ENCODE measurements around the gene PXDN. TPM values are rescaled to one million over a fixed set of nuclear protein-coding genes. Genes with fewer than 3 reads are reported as not detected.

Gene PXDN
- total RNA-seq, 1 experiment from 2014 or later: 146 TPM

DNA sequence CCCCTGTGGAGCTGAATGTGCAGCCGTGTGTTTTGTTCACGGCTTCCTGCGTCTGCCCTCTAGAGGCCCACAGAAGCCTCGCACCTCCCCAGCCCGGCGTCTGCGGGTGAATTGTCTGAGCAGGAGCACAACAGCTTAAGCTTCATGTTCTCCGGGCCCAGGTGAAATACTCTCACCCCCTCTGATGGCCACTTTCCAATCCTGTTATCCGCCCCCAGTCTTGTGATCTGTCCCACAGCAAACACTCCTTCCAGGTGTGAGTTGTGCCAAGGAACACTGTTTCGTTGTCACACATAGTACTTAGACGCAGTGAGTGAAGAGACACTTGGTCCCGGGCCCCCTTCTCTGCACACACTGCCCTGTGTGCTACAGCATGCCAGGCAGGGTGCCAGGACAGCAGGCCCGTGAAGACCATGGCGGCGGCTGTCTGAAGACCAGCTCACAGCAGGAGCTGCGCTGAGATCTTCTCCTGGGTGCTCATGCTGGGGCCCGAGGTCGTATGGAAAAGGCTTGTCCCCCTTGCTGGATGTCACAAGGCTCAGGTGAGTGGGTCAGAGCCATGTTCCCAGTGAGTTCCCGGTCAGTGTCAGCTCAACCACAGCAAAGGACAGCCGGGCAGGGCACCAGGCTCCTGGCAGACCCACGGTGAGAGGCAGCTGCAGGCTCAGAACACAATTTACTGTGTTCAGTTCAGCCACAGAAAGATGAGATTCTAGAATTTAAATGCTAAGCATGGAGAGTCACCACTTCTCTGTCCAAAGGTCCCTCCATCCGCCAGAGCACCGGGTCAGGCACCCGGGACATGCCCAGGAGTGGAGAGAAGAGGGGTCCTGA, 6.8 kb upstream of the PXDN start:
- ATAC-seq (peak; percentile 95), DNase-seq (ENCODE audit: low spot score) (peak; percentile 83)
- 0 out of 2 replicates have a peak, but pooled peaks have one; percentile 36 for TF ChIP-seq CBFB (CRISPR knock-in tag; IDR thresholded peaks at IDR 0.05; ENCODE audit: low read depth)
- TF ChIP-seq, protein P1, sequence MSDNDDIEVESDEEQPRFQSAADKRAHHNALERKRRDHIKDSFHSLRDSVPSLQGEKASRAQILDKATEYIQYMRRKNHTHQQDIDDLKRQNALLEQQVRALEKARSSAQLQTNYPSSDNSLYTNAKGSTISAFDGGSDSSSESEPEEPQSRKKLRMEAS (CRISPR knock-in tag; IDR thresholded peaks at IDR 0.05): no peak
- TF ChIP-seq ZNF138 (CRISPR knock-in tag; conservative IDR thresholded peaks at IDR 0.05): 0 out of 2 replicates have a peak, but pooled peaks have one; percentile 44
- TF ChIP-seq, protein P2, sequence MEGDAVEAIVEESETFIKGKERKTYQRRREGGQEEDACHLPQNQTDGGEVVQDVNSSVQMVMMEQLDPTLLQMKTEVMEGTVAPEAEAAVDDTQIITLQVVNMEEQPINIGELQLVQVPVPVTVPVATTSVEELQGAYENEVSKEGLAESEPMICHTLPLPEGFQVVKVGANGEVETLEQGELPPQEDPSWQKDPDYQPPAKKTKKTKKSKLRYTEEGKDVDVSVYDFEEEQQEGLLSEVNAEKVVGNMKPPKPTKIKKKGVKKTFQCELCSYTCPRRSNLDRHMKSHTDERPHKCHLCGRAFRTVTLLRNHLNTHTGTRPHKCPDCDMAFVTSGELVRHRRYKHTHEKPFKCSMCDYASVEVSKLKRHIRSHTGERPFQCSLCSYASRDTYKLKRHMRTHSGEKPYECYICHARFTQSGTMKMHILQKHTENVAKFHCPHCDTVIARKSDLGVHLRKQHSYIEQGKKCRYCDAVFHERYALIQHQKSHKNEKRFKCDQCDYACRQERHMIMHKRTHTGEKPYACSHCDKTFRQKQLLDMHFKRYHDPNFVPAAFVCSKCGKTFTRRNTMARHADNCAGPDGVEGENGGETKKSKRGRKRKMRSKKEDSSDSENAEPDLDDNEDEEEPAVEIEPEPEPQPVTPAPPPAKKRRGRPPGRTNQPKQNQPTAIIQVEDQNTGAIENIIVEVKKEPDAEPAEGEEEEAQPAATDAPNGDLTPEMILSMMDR (IDR thresholded peaks at IDR 0.05): peak; percentile 57
- TF ChIP-seq FOXK1 (CRISPR knock-in tag; IDR thresholded peaks at IDR 0.05): 0 out of 2 replicates have a peak, but pooled peaks have one; percentile 19
- peaks cover 22% of the 10 kb centered on the region for H3K36me3 Mint-ChIP-seq
- no peak overlapping the region for H3K27ac Mint-ChIP-seq
- peaks cover 29% of the 10 kb centered on the region for H3K9me3 Mint-ChIP-seq
- H3K27me3 Mint-ChIP-seq (ENCODE audit: low read depth): peaks cover 43% of the 10 kb centered on the region
- no peak overlapping the region for H3K4me3 Mint-ChIP-seq
- H3K4me1 Mint-ChIP-seq: peaks cover 7% of the 10 kb centered on the region
- ChIA-PET POLR2A (no interaction called here), CTCF (interaction anchor here (0.6 to 2.8 kb wide), 56 partner anchors 10 to 1149 kb away, joined by 3 to 71 read pairs (median 4); no protein-coding TSS in a partner anchor)

DNA sequence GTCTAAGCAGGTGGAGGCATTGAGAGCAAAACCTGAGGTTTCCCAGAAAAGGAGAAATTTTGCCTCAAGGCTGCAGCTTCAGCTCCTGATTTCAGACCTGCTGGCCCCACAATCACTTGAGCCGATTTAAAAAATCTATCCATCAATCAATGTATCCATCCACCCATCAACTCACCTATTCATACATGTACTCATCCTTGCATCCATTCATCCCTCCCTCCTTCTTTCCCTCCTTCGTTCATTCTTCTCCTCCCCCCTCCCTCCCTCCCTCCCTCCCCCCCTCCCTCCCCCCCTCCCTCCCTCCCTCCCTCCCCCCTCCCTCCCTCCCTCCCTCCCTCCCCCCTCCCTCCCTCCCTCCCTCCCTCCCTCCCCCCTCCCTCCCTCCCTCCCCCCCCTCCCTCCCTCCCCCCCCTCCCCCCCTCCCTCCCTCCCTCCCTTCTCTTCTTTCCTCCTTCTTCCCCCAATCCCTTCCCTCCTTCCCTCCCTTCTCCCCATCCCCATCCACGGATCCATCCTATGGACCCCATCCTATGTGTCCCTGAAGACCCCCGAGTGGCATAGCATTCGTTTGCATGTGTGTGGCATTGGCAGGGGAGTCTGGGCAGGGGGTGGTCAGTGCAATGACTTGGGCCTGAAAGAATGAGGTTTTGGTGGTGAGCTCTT, 6.1 kb upstream of the PXDN start:
- Mint-ChIP-seq H3K27me3 (ENCODE audit: low read depth) (peaks cover 47% of the 10 kb centered on the region), H3K27ac (no peak overlapping the region)
- ATAC-seq: no peak

DNA sequence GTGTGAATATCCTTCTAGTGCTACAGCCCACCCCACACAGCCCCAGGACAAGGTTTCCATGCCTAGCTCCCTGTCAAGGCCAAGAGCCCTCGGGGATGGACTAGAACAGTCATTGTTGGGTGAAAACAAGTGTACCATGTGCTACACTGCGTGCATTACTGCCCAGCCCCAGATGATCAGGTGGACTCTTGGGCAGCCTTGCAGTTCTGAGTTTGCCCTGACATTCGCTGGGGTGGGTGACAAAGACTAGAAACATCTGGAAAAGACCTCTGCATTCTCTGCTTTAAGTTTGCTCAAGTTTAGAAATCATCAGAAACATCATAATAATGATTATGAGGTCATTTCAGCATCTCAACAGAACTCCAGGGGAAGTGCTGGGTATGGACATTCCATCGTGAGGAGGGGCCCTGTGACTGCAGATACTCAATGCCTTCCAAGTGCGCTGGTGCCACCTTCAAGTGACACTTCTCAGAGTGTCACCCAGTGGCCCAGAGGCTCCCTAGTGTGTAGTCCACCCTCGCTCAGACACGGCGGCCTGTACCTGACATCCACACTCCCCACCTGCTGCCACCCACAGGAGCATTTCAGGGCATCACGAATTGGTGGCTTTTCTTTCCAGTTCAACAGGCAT, 5.3 kb upstream of the PXDN start:
- H3K27me3 Mint-ChIP-seq (ENCODE audit: low read depth): peaks cover 47% of the 10 kb centered on the region
- H3K9me3 Mint-ChIP-seq: peaks cover 14% of the 10 kb centered on the region
- ATAC-seq (no peak), DNase-seq (ENCODE audit: low spot score) (no peak)
- ChIA-PET CTCF (interaction anchor here (1.7 kb wide), 5 partner anchors 17 to 190 kb away, joined by 4 to 8 read pairs (median 5); no protein-coding TSS in a partner anchor), POLR2A (no interaction called here)
- H3K27ac Mint-ChIP-seq: no peak overlapping the region
- H3K4me3 Mint-ChIP-seq: no peak overlapping the region
- H3K4me1 Mint-ChIP-seq: peaks cover 14% of the 10 kb centered on the region
- peaks cover 9% of the 10 kb centered on the region for H3K36me3 Mint-ChIP-seq
- TF ChIP-seq NR3C1 (CRISPR knock-in tag; conservative IDR thresholded peaks at IDR 0.05; ENCODE audit: low read depth) (no peak), GTF2I (CRISPR knock-in tag; conservative IDR thresholded peaks at IDR 0.05) (no peak), GRHL2 (CRISPR knock-in tag; IDR thresholded peaks at IDR 0.05; ENCODE audit: insufficient replicate concordance, severe bottlenecking) (no peak), SOX15 (CRISPR knock-in tag; IDR thresholded peaks at IDR 0.05) (no peak), PRRX2 (CRISPR knock-in tag; IDR thresholded peaks at IDR 0.05) (no peak), JUN (CRISPR knock-in tag; IDR thresholded peaks at IDR 0.05) (no peak), HMGA2 (CRISPR knock-in tag; IDR thresholded peaks at IDR 0.05) (no peak), ZNF121 (CRISPR knock-in tag; IDR thresholded peaks at IDR 0.05) (no peak), SMAD4 (CRISPR knock-in tag; IDR thresholded peaks at IDR 0.05) (no peak), TEAD4 (CRISPR knock-in tag; IDR thresholded peaks at IDR 0.05) (no peak)
- TF ChIP-seq, protein P3, sequence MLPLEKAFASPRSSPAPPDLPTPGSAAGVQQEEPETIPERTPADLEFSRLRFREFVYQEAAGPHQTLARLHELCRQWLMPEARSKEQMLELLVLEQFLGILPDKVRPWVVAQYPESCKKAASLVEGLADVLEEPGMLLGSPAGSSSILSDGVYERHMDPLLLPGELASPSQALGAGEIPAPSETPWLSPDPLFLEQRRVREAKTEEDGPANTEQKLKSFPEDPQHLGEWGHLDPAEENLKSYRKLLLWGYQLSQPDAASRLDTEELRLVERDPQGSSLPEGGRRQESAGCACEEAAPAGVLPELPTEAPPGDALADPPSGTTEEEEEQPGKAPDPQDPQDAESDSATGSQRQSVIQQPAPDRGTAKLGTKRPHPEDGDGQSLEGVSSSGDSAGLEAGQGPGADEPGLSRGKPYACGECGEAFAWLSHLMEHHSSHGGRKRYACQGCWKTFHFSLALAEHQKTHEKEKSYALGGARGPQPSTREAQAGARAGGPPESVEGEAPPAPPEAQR (CRISPR knock-in tag; IDR thresholded peaks at IDR 0.05): no peak
- TF ChIP-seq, protein P4, sequence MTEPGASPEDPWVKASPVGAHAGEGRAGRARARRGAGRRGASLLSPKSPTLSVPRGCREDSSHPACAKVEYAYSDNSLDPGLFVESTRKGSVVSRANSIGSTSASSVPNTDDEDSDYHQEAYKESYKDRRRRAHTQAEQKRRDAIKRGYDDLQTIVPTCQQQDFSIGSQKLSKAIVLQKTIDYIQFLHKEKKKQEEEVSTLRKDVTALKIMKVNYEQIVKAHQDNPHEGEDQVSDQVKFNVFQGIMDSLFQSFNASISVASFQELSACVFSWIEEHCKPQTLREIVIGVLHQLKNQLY (CRISPR knock-in tag; IDR thresholded peaks at IDR 0.05): no peak

More for the DNA sequence above, 6.1 kb upstream of the PXDN start:
- peaks cover 17% of the 10 kb centered on the region for H3K36me3 Mint-ChIP-seq
- peaks cover 22% of the 10 kb centered on the region for H3K9me3 Mint-ChIP-seq
- ChIA-PET POLR2A (no interaction called here), CTCF (interaction anchor here (0.6 to 2.8 kb wide), 55 partner anchors 9 to 1148 kb away, joined by 3 to 71 read pairs (median 5); no protein-coding TSS in a partner anchor)
- H3K4me3 Mint-ChIP-seq: no peak overlapping the region
- DNase-seq (ENCODE audit: low spot score): no peak
- H3K4me1 Mint-ChIP-seq: peaks cover 9% of the 10 kb centered on the region
- TF ChIP-seq, protein P5, sequence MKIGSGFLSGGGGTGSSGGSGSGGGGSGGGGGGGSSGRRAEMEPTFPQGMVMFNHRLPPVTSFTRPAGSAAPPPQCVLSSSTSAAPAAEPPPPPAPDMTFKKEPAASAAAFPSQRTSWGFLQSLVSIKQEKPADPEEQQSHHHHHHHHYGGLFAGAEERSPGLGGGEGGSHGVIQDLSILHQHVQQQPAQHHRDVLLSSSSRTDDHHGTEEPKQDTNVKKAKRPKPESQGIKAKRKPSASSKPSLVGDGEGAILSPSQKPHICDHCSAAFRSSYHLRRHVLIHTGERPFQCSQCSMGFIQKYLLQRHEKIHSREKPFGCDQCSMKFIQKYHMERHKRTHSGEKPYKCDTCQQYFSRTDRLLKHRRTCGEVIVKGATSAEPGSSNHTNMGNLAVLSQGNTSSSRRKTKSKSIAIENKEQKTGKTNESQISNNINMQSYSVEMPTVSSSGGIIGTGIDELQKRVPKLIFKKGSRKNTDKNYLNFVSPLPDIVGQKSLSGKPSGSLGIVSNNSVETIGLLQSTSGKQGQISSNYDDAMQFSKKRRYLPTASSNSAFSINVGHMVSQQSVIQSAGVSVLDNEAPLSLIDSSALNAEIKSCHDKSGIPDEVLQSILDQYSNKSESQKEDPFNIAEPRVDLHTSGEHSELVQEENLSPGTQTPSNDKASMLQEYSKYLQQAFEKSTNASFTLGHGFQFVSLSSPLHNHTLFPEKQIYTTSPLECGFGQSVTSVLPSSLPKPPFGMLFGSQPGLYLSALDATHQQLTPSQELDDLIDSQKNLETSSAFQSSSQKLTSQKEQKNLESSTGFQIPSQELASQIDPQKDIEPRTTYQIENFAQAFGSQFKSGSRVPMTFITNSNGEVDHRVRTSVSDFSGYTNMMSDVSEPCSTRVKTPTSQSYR (CRISPR knock-in tag; IDR thresholded peaks at IDR 0.05): no peak
- TF ChIP-seq, protein P4 (CRISPR knock-in tag; IDR thresholded peaks at IDR 0.05): no peak
